ENCODE measurements around the gene IGLON5.
A peak's percentile ranks its signal among the peaks of the same experiment; 100 is the strongest.

IGLON5 gene

GRCh38 chr19:51366389-51367254, 55.2 kb downstream of the IGLON5 start:
- DNase-seq = peak; percentile 98 to 99

DNA sequence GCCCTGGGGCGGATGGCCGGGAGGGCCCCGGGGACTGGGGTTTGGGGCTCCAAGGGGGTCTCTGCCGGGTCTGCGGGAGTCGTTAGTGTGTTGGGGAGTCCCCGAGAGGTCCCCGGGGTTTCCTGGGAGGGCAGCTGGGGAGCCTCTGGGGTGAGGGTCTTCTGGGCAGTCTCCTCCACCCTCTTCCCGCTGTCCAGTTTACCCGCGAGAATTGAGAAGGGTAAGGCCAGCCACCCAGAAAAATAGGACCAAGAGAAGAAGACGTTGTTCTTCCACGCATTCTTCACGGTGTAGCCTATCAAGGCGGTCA, 55.8 kb downstream of the IGLON5 start:
- no peak for DNase-seq

DNA sequence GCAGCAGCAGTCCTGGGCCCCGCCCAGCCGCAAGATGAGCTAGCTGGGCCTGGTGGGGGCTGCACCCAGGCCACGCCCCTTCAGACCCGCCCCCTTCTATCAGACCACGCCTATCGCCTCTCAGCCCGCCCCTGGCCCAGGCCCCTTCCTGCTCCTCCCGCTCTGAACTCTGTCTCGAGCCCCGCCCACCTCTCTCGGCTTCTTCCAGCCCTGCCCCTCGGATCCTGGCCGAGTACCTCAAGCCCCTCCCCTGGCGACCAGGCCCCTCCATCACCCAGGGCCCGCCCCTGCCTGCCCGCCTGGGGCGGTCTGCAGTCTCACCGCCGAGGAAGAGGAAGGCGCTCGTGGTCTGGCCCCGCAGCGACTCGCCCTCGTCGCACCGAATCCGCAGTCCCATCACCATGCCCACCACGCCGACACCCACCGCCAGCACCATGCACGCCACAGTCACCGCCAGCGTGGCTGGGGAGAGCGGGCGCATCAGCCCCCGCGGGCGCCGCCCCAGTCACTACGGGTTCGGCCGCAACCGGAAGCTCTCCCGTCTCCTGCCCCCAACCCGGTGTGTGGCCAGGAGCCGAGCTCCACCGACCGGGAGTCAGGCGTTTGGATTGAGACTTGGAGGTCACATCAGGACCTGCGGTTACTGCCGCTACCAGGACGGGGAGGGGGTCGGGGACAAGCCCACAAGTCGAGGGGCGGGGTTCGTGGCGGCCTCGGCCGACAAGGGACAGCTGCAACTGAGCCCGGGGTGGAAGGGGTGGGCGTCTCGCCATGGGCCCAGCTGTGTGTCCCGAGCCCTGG, 56.3 kb downstream of the IGLON5 start:
- peak; percentile 97 for DNase-seq

DNA sequence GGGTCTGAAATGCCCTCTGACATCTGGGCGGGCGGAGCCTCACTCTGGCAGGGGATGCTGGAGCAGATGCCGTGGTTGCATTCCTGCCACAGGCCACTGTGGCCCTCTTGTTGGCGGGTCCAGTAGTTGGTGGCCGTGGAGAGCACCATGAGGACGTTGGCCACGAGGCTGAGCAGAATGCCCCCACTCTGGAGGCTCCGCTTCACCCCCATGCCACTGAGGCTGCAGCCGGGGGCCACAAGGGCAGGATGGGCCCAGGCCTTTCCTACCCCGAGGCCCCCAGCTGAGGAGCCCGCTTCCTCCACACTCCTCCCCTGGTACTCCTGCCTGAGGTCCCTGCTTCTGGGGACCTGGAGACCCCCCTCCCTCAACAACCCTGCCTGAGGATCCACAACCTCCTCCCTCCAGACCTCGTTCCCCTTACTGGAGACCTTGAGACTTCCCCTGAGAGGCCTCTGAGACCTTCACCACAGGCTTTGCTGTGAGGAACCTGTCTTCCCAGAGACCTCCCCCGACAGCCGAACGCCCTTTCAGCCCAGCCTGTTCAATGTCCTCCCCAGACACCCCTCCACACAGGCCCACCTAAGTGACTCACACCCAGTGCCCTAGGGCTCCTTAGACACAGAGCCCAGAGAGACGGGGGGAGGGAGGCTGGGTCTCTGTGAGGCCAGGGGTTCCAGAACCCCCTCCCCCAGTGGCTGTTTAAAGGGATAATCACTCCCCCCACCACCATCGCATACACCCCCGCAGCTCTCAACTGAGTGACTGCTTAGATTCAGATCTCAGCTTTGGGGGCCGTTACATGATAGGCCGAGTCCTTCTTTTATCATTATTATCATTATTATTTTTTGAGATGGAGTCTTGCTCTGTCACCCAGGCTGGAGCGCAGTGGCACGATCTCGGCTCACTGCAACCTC, 57.2 kb downstream of the IGLON5 start, which contains the start of gene CLDND2:
TSS of gene CLDND2 (minus strand) at position 638 of the 917 bp plus-strand sequence. CDS start at position 212, 426 bp downstream.
- peak in 1 of 2 experiments; percentile 15 for DNase-seq

GRCh38 chr19:51370230-51370629, 58.8 kb downstream of the IGLON5 start:
- no peak for DNase-seq

DNA sequence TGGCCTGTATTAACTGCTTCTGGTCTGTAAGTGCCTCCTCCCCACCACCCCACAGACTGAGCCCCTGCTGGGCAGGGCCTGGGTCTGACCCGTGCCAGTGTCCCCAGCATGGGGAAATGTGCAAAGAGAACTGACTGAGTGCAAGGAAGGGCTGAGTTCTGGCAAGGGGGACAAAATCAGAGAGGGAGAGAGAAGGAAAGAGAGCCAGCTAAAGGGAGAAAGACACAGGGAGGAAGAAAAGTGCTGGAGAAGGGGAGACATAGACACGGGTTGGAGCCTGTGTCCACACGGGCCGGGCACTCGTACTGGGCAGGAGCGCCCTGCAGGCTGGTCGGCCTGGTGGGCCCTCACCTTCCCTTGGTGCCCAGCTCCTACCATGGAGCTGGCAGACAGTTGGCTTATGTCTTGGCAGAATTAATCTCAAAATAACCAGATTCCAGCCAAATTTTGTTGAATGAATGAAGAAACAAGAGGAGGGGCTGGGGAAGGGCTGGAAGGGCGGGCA, 59.8 kb downstream of the IGLON5 start:
- DNase-seq = no peak

DNA sequence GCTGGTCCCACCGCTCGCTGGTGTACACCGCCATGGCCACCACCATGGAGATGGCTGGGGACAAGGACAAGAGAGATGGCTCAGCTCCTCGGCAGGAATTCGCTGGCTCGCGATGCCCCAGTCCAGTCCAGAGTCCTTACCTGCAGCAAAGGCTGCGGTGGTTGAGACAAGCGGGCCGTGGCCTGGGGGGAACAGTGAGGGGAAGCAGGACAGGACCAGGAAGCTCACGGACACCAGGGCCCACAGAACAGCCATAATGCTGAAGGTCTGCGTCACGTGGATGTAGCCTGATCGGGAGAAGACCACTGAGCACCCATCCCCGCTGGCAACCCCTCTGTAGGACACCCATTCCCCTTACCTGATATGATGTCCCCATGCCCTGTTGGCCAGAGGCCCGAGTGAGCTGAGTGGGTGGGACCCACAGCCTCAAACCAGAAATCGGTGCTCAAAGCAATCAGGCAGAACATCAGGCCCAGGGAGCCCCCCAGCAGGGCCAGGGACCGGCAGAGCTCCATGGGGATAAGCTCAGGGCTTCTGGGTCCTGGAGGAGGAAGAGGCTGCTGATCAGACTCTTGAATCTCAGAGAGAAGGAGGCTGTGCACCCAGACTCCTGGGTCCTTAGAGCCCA, 60.7 kb downstream of the IGLON5 start:
- no peak for DNase-seq

- DNase-seq = peak; percentile 80 to 86
These were observed 61.4 kb downstream of the IGLON5 start, which contains the start of gene NKG7 for GRCh38 chr19:51372649-51373504. Gene NKG7 (minus strand): TSS chr19:51372654. CDS start chr19:51372535, 119 bp downstream.

- DNase-seq = peak; percentile 24 to 44
These were observed 64.2 kb downstream of the IGLON5 start for GRCh38 chr19:51375504-51376221.

- DNase-seq = no peak
These were observed 66.0 kb downstream of the IGLON5 start for GRCh38 chr19:51377422-51377821.

DNA sequence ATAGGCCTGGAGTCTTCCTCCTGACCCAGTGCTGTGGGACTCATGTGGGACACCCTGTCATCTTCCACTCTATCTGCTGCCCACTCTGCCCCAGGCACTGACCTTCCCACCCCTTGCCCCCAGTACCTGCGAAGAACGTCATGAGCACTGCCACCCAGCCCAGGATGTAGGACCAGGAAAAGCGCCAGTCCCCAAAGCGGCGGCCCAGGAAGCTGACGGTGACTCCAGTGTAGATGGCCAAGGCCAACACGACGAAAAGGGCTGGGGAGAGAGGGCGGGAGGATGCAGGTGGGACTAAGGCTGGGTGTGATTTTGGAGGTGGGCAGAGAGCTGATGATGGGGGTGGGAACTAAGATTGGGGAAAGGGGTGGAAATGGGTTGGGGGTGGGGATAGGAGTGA, 68.9 kb downstream of the IGLON5 start:
- DNase-seq = no peak

Measured in Kasumi-1 (cell line).